H1 (cell line): Measurements from ENCODE around the gene PPP1R11. TPM values are rescaled to one million over a fixed set of nuclear protein-coding genes. Genes with fewer than 3 reads are reported as not detected.

Experiments
- ATF3 ChIP-seq: IDR thresholded peaks from 2 replicates; pipeline ENCODE4 v1.6.1; 2011; ENCODE audit warnings: low read depth, mild to moderate bottlenecking, low read length; ENCODE audit not compliant: insufficient read depth
- CBX5 ChIP-seq: fragments of 300-800, 300-1000 bp; sonication (generic); IDR thresholded peaks from 2 replicates; pipeline ENCODE4 v1.7.1; 2016; ENCODE audit warnings: antibody characterized with exemption, low read length, low read depth
- CTCF ChIP-seq, 3 experiments: IDR thresholded peaks; 1 replicate in 2 of 3; 2 replicates in 1 of 3; pipeline versions ENCODE4 v1.5.1 to v1.6.1; 2011; ENCODE audit warnings: low read length in 3 of 3, mild to moderate bottlenecking in 3 of 3, inconsistent platforms in 2 of 3, low read depth in 1 of 3, moderate library complexity in 1 of 3; ENCODE audit not compliant: insufficient read depth in 1 of 3; ENCODE audit errors: control extremely low read depth in 1 of 3
- EP300 ChIP-seq, 2 experiments: IDR thresholded peaks; 1 replicate in 1 of 2; 2 replicates in 1 of 2; pipeline ENCODE4 v1.6.1; 2011 to 2012; ENCODE audit warnings: low read depth in 2 of 2, low read length in 2 of 2, mild to moderate bottlenecking in 2 of 2, borderline replicate concordance in 1 of 2, inconsistent platforms in 1 of 2, moderate library complexity in 1 of 2
- JUND ChIP-seq: IDR thresholded peaks from 2 replicates; pipeline ENCODE4 v1.6.1; 2011; ENCODE audit warnings: mild to moderate bottlenecking, improper control_type of control experiment, low read length
- POLR2AphosphoS5 ChIP-seq: IDR thresholded peaks from 2 replicates; pipeline ENCODE4 v1.6.1; 2011; ENCODE audit warnings: low read depth, low read length
- SAP30 ChIP-seq: fragments of 300-600 bp; sonication (generic); IDR thresholded peaks from 2 replicates; pipeline ENCODE4 v1.7.1; 2012; ENCODE audit warnings: low read length, moderate library complexity, mild to moderate bottlenecking, inconsistent platforms; ENCODE audit not compliant: insufficient read depth, insufficient replicate concordance
- polyA plus RNA-seq, 7 experiments: library from polyadenylated mRNA; depleted of rRNA in 3 of 7; stranded (reverse) in 5 of 7; unstranded in 2 of 7; fragments of >200 nt in 5 of 7; fragments of 200-250 nt in 2 of 7; gene quantifications; 1 replicate in 5 of 7; 2 replicates in 1 of 7; 4 replicates in 1 of 7; pipeline versions ENCODE4 v1.2.1 to v1.2.3, GENCODE V29; 2011 to 2013; ENCODE audit warnings: missing spikeins in 2 of 7, mixed read lengths in 2 of 7
- total RNA-seq: library from RNA; stranded (reverse); fragmentation: NEBNext Ultra II Directional; extraction: Animal tissue kit (Norgen Biotek cat#: 25700); gene quantifications from 2 replicates; pipeline ENCODE4 v1.2.1, GENCODE V29; 2021

The PPP1R11 gene
- total and polyA plus RNA-seq, 2 of the 8 experiments (the other 6 are each of a cell fraction or from before 2014, with no cell fraction given) = 26.1 to 32.8 TPM

GRCh38 chr6:30073489-30074235 lies 6.7 kb downstream of the PPP1R11 start (continued):
- no peak for TF ChIP-seq ATF3
- no peak for TF ChIP-seq EP300 (IDR thresholded peaks at IDR 0.05; ENCODE audit: borderline replicate concordance in 1 of 2, low read depth in 2 of 2, low read length in 2 of 2)
- TF ChIP-seq CBX5 = no peak
- TF ChIP-seq POLR2AphosphoS5 = no peak
- TF ChIP-seq JUND = no peak
- no peak for TF ChIP-seq SAP30
- TF ChIP-seq CTCF (IDR thresholded peaks at IDR 0.05; ENCODE audit: control extremely low read depth in 1 of 3, insufficient read depth in 1 of 3, low read depth in 1 of 3, low read length in 3 of 3) = no peak
